ENCODE data around the gene RHD.
A peak's percentile ranks its signal among the peaks of the same experiment; 100 is the strongest.

Gene RHD

GRCh38 chr1:25246600-25247023, 25.7 kb upstream of the RHD start:
- H3K14ac ChIP-seq (ENCODE audit: low read length in 2 of 2), result peak overlapping the region in 1 of 2 experiments; percentile 37
- peak overlapping the region; percentile 69 for H3K4me2 ChIP-seq (ENCODE audit: low read length, poor library complexity, severe bottlenecking)
- no peak overlapping the region for H4K8ac ChIP-seq (ENCODE audit: low read length)
- peak overlapping the region; percentile 99 for H2BK5ac ChIP-seq (ENCODE audit: low read depth, low read length, poor library complexity, severe bottlenecking)
- peak overlapping the region; percentile 46 to 100 for H3K18ac ChIP-seq (ENCODE audit: low read depth in 1 of 2, low read length in 2 of 2)
- H3K9me3 ChIP-seq (ENCODE audit: control insufficient read depth, low read length), result no peaks in the 10 kb centered on the region
- WGBS, result 0% methylated on average over 53 of the region's 53 CpGs
- peak overlapping the region; percentile 88 to 100 for H3K4me3 ChIP-seq (ENCODE audit: insufficient read depth in 1 of 2, low read depth in 1 of 2, low read length in 2 of 2)
- peaks cover 6% of the 10 kb centered on the region for H3K79me1 ChIP-seq (replicated peaks; ENCODE audit: low read length, poor library complexity, severe bottlenecking)
- no peak overlapping the region for H2AFZ ChIP-seq (ENCODE audit: low read depth, low read length)
- no peak overlapping the region for H2BK12ac ChIP-seq (ENCODE audit: low read length in 2 of 2)
- H3K36me3 ChIP-seq (ENCODE audit: control insufficient read depth in 1 of 2, insufficient read depth in 2 of 2, low read depth in 1 of 2, low read length in 2 of 2), result peaks cover 7 to 49% of the 10 kb centered on the region in 2 experiments
- no peak overlapping the region for H2AK5ac ChIP-seq (ENCODE audit: low read length, severe bottlenecking)
- DNase-seq, result peak; percentile 27
- H2BK120ac ChIP-seq (ENCODE audit: low read depth, low read length), result no peak overlapping the region
- peak overlapping the region; percentile 51 for H3K27ac ChIP-seq (ENCODE audit: low read length, poor library complexity, severe bottlenecking)
- peak overlapping the region in 1 of 2 experiments; percentile 56 for H3K23ac ChIP-seq (ENCODE audit: low read length in 2 of 2)
- H3K9ac ChIP-seq (ENCODE audit: low read length), result peak overlapping the region; percentile 100
- peak overlapping the region in 1 of 2 experiments; percentile 98 for H3K4ac ChIP-seq (ENCODE audit: low read depth in 1 of 2, low read length in 2 of 2)
- peaks cover 6% of the 10 kb centered on the region for H3K4me1 ChIP-seq (ENCODE audit: control insufficient read depth, insufficient read depth, low read depth, low read length)
- H3K27me3 ChIP-seq (ENCODE audit: control insufficient read depth in 1 of 2, insufficient read depth in 1 of 2, low read length in 2 of 2), result no peaks in the 10 kb centered on the region
- peak overlapping the region; percentile 47 for H4K91ac ChIP-seq (ENCODE audit: low read length)
- no peak overlapping the region for H2BK15ac ChIP-seq (ENCODE audit: low read depth, poor library complexity, severe bottlenecking)

GRCh38 chr1:25247024-25247828, 25.1 kb upstream of the RHD start, which contains the start of gene RSRP1:
RSRP1 (minus strand) TSS chr1:25247454; CDS start chr1:25246963, 491 bp downstream.
- Histone ChIP-seq H3K4me3 (ENCODE audit: insufficient read depth in 1 of 2, low read depth in 1 of 2, low read length in 2 of 2) (peak within 1 kb of the TSS; percentile 88 to 100), H4K8ac (ENCODE audit: low read length) (peak within 1 kb of the TSS; percentile 100), H3K27me3 (ENCODE audit: control insufficient read depth in 1 of 2, insufficient read depth in 1 of 2, low read length in 2 of 2) (no peaks in the 10 kb centered on the region), H2AFZ (ENCODE audit: low read depth, low read length) (peak within 1 kb of the TSS; percentile 80), H3K23ac (ENCODE audit: low read length in 2 of 2) (peak within 1 kb of the TSS in 1 of 2 experiments; percentile 66), H3K36me3 (ENCODE audit: control insufficient read depth in 1 of 2, insufficient read depth in 2 of 2, low read depth in 1 of 2, low read length in 2 of 2) (peaks cover 7 to 43% of the 10 kb centered on the region in 2 experiments), H3K4me2 (ENCODE audit: low read length, poor library complexity, severe bottlenecking) (peak within 1 kb of the TSS; percentile 98), H4K91ac (ENCODE audit: low read length) (peak within 1 kb of the TSS; percentile 99), H2BK15ac (ENCODE audit: low read depth, poor library complexity, severe bottlenecking) (peak within 1 kb of the TSS; percentile 83), H2BK12ac (ENCODE audit: low read length in 2 of 2) (peak within 1 kb of the TSS; percentile 81 to 83), H3K4me1 (ENCODE audit: control insufficient read depth, insufficient read depth, low read depth, low read length) (peaks cover 6% of the 10 kb centered on the region), H3K79me1 (replicated peaks; ENCODE audit: low read length, poor library complexity, severe bottlenecking) (peaks cover 6% of the 10 kb centered on the region), H2BK120ac (ENCODE audit: low read depth, low read length) (peak within 1 kb of the TSS; percentile 95), H2BK5ac (ENCODE audit: low read depth, low read length, poor library complexity, severe bottlenecking) (peak within 1 kb of the TSS; percentile 99), H3K18ac (ENCODE audit: low read depth in 1 of 2, low read length in 2 of 2) (peak within 1 kb of the TSS; percentile 100), H3K14ac (ENCODE audit: low read length in 2 of 2) (peak within 1 kb of the TSS; percentile 96 to 100), H3K9ac (ENCODE audit: low read length) (peak within 1 kb of the TSS; percentile 100), H3K9me3 (ENCODE audit: control insufficient read depth, low read length) (no peaks in the 10 kb centered on the region), H2AK5ac (ENCODE audit: low read length, severe bottlenecking) (peak within 1 kb of the TSS; percentile 95), H3K27ac (ENCODE audit: low read length, poor library complexity, severe bottlenecking) (peak within 1 kb of the TSS; percentile 100), H3K4ac (ENCODE audit: low read depth in 1 of 2, low read length in 2 of 2) (peak within 1 kb of the TSS; percentile 98)
- DNase-seq, result peak; percentile 98
- under 1% methylated on average over 73 of the region's 79 CpGs for WGBS

GRCh38 chr1:25247829-25248754, 24.2 kb upstream of the RHD start:
- H3K27me3 ChIP-seq (ENCODE audit: control insufficient read depth in 1 of 2, insufficient read depth in 1 of 2, low read length in 2 of 2), result no peaks in the 10 kb centered on the region
- H3K4ac ChIP-seq (ENCODE audit: low read depth in 1 of 2, low read length in 2 of 2), result peak overlapping the region; percentile 77 to 81
- H2BK5ac ChIP-seq (ENCODE audit: low read depth, low read length, poor library complexity, severe bottlenecking), result no peak overlapping the region
- H3K36me3 ChIP-seq (ENCODE audit: control insufficient read depth in 1 of 2, insufficient read depth in 2 of 2, low read depth in 1 of 2, low read length in 2 of 2), result peaks cover 3 to 35% of the 10 kb centered on the region in 2 experiments
- peak overlapping the region in 1 of 2 experiments; percentile 81 for H2BK12ac ChIP-seq (ENCODE audit: low read length in 2 of 2)
- no peak overlapping the region for H2AK5ac ChIP-seq (ENCODE audit: low read length, severe bottlenecking)
- peaks cover 6% of the 10 kb centered on the region for H3K4me1 ChIP-seq (ENCODE audit: control insufficient read depth, insufficient read depth, low read depth, low read length)
- peak overlapping the region; percentile 100 for H3K9ac ChIP-seq (ENCODE audit: low read length)
- peak overlapping the region; percentile 98 for H3K4me2 ChIP-seq (ENCODE audit: low read length, poor library complexity, severe bottlenecking)
- H3K23ac ChIP-seq (ENCODE audit: low read length in 2 of 2), result peak overlapping the region in 1 of 2 experiments; percentile 53
- peak overlapping the region in 1 of 2 experiments; percentile 98 for H3K14ac ChIP-seq (ENCODE audit: low read length in 2 of 2)
- no peaks in the 10 kb centered on the region for H3K9me3 ChIP-seq (ENCODE audit: control insufficient read depth, low read length)
- peak overlapping the region; percentile 92 for H4K8ac ChIP-seq (ENCODE audit: low read length)
- H3K18ac ChIP-seq (ENCODE audit: low read depth in 1 of 2, low read length in 2 of 2), result peak overlapping the region; percentile 94
- H4K91ac ChIP-seq (ENCODE audit: low read length), result peak overlapping the region; percentile 92
- H2BK15ac ChIP-seq (ENCODE audit: low read depth, poor library complexity, severe bottlenecking), result peak overlapping the region; percentile 83
- H2AFZ ChIP-seq (ENCODE audit: low read depth, low read length), result peak overlapping the region; percentile 80
- H3K4me3 ChIP-seq (ENCODE audit: insufficient read depth in 1 of 2, low read depth in 1 of 2, low read length in 2 of 2), result peak overlapping the region; percentile 66 to 100
- peak overlapping the region; percentile 62 for H3K27ac ChIP-seq (ENCODE audit: low read length, poor library complexity, severe bottlenecking)
- no peak for DNase-seq
- 66% methylated on average over 11 of the region's 30 CpGs for WGBS
- H2BK120ac ChIP-seq (ENCODE audit: low read depth, low read length), result peak overlapping the region; percentile 95
- H3K79me1 ChIP-seq (replicated peaks; ENCODE audit: low read length, poor library complexity, severe bottlenecking), result peaks cover 10% of the 10 kb centered on the region
